MG63 (cell line): ENCODE results near the gene UBAC1. TPM values are rescaled to one million over a fixed set of nuclear protein-coding genes. Genes with fewer than 3 reads are reported as not detected.
"Not testable (repeated sequence)": the region's sequence is repeated elsewhere in the genome, so short reads cannot be mapped to it uniquely, and the experiment has no call there.

Experiments
- DNase-seq: peaks from one replicate; pipeline ENCODE4 v3.0.0-alpha.2; 2020
- H3K27me3 ChIP-seq: fragments of 250-450 bp; sonication (Bioruptor Pico); 2 replicates; pipeline ENCODE4 v1.5.1; 2020; ENCODE audit warnings: mild to moderate bottlenecking, moderate library complexity
- H3K36me3 ChIP-seq: fragments of 250-450 bp; sonication (Bioruptor Pico); 2 replicates; pipeline ENCODE4 v1.5.1; 2020; ENCODE audit warnings: mild to moderate bottlenecking, moderate library complexity
- H3K4me3 ChIP-seq: fragments of 250-450 bp; sonication (Bioruptor Pico); 2 replicates; pipeline ENCODE4 v1.5.1; 2020; ENCODE audit warnings: mild to moderate bottlenecking, moderate library complexity
- H3K9me3 ChIP-seq: fragments of 250-450 bp; sonication (Bioruptor Pico); 2 replicates; pipeline ENCODE4 v1.5.1; 2020; ENCODE audit warnings: mild to moderate bottlenecking, moderate library complexity
- total RNA-seq: library from RNA; depleted of rRNA; stranded (reverse); fragments of >200 nt; shearing (Covaris generic); gene quantifications from 2 replicates; pipeline ENCODE4 v1.2.3, GENCODE V29; 2014; ENCODE audit warnings: low replicate concordance

The UBAC1 gene
- total RNA-seq, 1 experiment from 2014 or later: 81.3 TPM

- DNase-seq: no peak
- no peaks in the 10 kb centered on the region for H3K27me3 ChIP-seq
- peaks cover 15% of the 10 kb centered on the region for H3K9me3 ChIP-seq
- H3K4me3 ChIP-seq: peak overlapping the region; percentile 60
- H3K36me3 ChIP-seq: peaks cover 32% of the 10 kb centered on the region
These were observed 54.7 kb downstream of the UBAC1 start for GRCh38 chr9:135906291-135907005.

DNA sequence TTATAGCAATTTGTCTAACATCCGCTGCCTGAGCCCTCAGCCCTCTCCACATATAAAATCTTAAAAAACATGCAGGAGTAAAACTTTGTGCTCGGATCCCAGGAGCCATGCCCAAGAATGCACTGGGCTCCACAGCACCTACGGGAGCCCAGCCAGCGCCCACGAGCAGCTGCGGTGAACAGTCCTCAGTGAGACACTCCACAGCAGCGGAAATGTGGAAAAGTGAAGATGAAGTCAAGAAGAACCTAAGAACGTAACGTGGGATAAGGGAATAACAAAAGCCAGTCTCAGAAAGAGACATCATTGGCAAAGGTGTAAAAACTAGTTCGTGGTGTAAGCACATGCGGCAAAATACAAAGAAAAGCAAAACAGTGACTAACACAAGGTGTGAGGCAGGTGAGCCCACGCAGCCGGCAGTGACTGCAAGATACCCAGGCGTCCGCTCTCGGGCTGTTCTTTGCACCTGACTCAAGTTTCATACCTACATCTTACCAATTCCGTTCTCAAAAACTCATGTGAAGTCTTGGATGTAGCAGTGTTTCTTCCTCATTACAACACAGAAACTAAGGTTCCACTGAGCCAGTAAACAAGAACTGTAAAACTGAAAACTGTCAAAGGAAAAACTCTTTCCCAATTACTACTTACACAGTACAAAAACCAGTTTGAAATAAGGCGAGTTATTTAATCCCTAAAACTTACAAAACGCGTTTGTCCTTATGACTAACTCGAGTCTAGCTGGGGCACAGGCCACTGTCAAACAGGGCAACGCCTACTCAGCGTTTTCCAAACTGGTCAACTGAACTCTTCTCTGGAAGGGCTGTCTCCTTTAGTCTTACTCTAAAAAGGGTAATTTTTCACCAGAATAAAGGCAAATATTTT lies 55.6 kb downstream of the UBAC1 start:
- Histone ChIP-seq H3K27me3 (no peaks in the 10 kb centered on the region), H3K4me3 (peak overlapping the region; percentile 60), H3K36me3 (peaks cover 24% of the 10 kb centered on the region), H3K9me3 (peaks cover 9% of the 10 kb centered on the region)
- DNase-seq: no peak

DNA sequence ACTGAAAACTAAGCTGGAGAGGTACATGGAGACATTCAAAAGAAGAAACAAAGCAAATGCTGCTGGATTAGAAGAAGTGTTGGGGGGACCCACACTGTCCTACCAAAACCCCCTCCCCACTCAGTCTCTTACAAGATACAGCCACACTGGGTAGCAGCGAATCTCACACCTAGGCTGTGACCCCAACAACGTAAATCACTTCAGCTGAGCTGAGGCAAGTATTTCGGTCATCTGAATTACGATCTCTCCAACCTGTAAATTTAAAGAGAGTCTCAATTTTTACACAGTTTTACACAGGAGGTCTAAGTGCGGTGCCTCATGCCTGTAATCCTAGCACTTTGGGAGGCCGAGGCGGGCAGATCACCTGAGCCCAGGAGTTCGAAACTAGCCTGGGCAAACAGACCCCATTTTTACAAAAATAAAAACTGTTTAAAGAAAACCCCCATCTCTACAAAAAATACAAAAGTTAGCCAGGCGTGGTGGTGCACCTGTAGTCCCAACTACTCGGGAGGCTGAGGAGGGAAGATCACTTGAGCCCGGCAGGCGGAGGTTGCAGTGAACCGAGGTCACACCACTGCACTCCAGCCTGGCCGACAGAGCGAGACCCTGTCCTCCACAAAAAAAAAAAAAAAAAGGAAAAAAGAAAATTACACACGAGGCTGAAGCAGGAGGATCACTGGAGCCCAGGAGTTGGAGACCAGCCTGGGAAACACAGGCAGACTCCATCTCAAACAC lies 57.2 kb downstream of the UBAC1 start:
- H3K4me3 ChIP-seq: no peak overlapping the region
- peaks cover 8% of the 10 kb centered on the region for H3K36me3 ChIP-seq
- 0 out of 2 replicates have a peak, but pooled peaks cover 6% of the 10 kb centered on the region for H3K9me3 ChIP-seq
- H3K27me3 ChIP-seq: no peaks in the 10 kb centered on the region
- DNase-seq: no peak

DNA sequence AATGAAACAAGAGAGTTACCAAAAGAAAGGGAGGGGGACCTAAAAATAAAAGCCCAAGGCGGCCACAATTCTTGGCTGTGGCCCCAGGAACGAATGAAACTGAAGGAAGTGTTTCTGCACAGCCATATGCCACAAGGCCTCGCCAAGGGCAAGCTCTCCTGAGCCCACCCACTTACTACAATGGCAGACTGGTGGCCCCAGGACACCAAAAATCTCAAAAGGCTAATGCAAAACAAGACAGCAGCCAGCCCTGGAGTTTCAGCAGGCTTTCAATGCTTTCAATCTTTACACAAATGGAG lies 57.9 kb downstream of the UBAC1 start:
- DNase-seq: no peak
- Histone ChIP-seq H3K9me3 (peaks cover 6% of the 10 kb centered on the region; the same call in 1 of the 2 replicates), H3K36me3 (peaks cover 2% of the 10 kb centered on the region), H3K27me3 (no peaks in the 10 kb centered on the region), H3K4me3 (no peak overlapping the region)

DNA sequence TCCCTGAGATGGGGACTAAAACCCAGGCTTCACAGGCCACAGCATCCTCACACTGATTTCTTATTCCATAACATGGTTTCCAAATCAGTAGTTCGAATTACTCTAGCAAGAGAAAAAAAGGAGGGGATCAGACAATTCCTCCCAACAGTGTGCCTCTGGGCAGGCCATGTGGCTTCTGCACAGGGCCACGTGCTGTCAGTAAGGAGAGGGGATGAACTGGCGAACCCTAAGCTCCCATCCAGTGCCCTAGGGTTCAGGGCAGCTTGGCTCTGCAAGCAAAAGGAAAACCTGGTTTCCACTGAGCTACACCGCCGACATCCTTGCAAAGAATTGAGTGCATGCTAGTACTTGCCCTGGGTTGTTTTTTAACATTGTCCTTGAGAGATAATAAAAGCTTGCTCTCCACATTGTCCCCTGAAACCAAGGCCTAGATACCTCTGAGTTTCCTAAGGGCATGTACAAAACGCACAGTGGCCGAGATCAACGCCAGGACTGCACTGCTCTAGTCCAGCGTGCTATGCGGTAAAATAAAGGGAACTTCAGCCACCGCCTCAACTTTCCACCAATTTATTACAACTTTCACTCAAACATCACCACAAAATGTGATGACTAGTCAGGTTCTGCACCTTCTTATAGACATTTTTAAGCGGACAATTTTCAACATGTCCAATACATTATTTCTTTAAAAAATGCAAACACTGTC lies 58.4 kb downstream of the UBAC1 start:
- DNase-seq: no peak
- no peak overlapping the region for H3K4me3 ChIP-seq
- H3K9me3 ChIP-seq: peaks cover 10% of the 10 kb centered on the region; the same call in 1 of the 2 replicates
- H3K36me3 ChIP-seq: peaks cover 4% of the 10 kb centered on the region
- no peaks in the 10 kb centered on the region for H3K27me3 ChIP-seq

GRCh38 chr9:135901826-135902225 lies 59.3 kb downstream of the UBAC1 start:
- Histone ChIP-seq H3K36me3 (peaks cover 8% of the 10 kb centered on the region), H3K9me3 (peaks cover 15% of the 10 kb centered on the region), H3K27me3 (no peaks in the 10 kb centered on the region), H3K4me3 (no peak overlapping the region)
- no peak for DNase-seq

DNA sequence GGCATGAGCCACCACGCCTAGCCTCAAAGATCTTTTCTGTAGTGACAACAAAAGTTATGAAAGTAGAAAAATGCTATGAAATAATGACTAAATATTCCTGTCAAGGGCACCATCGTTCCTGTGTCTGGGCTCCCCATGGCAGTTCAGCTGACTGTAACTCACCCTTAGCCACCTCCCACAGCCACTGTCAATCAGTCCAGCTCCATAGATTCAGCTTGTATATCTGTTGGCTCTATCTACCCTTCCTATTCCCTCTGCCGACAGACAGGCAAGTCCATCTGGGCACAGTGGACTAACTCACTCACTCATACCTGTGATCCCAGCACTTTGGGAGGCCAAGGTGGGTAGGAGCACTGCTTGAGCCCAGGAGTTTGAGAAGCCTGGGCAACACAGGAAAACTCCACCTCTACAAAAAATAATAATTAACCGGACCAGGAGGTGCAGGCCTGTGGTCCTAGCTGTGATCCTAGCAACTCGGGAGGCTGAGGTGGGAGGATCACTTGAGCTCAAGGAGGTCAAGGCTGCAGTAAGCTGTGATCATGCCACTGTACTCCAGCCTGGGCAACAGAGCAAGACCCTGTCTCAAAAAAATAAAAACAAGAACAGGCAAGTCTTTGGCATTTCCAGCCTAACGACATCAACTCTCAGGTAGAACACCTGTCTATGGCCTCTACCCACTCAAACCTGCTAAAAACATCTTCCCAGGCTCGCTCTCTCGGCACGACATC lies 60.0 kb downstream of the UBAC1 start:
- no peak for DNase-seq
- H3K36me3 ChIP-seq: peaks cover 8% of the 10 kb centered on the region

DNA sequence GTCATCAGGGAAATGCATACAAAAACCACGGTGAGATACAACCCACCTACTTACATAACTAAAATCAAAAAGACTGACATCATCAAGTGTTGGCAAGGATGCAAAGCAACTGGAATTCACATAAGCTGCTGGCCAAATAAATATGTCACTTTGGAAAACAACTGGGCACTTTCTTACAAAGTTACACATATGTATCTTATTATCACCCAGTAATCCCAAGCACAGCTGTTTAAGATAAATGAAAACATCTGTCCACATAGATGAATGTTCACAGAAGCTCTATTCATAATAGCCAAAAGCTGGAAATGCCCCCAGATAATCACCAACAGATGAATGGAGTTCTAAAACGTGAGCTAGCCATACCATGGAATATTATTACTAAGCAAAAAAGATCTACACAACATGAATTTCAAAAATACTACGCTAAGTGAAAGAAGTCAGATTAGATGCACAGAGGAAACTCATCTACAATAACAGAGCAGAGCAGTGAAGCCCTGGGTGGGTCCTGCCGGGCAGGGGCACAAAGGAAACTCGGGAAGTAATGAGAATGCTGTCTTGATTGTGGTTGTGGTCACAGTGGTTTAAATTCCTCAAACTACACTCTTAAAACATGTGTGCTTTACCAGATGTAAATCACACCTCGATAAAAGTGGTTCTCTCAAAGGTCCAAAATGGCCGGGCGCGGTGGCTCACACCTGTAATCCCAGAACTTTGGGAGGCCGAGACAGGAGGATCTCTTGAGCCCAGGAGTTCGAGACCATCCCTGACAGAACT lies 62.4 kb downstream of the UBAC1 start:
- Histone ChIP-seq H3K4me3 (no peak overlapping the region), H3K27me3 (no peaks in the 10 kb centered on the region), H3K36me3 (peaks cover 6% of the 10 kb centered on the region), H3K9me3 (peaks cover 24% of the 10 kb centered on the region)
- DNase-seq: no peak

More for the DNA sequence above, 60.0 kb downstream of the UBAC1 start:
- H3K9me3 ChIP-seq: peaks cover 15% of the 10 kb centered on the region
- H3K4me3 ChIP-seq: no peak overlapping the region
- H3K27me3 ChIP-seq: no peaks in the 10 kb centered on the region

DNA sequence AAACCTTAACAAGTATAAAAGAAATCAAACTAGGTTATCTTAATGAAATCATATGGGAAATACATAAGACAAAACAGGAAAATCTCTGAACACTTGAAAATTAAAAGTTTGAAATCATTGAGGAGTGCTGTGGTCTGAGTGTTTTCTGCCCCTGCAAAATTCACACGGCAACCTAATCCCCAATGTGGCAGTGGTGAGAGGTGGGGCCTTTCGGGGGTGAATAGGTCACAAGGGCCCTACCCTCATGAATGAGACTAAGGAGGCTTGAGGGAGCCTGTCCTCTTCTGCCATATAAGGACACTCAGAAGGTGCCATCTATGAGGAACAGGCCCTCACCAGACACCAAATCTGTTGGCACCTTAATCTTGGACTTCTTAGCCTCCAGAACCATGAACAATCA lies 64.5 kb downstream of the UBAC1 start:
- H3K4me3 ChIP-seq: no peak overlapping the region
- peaks cover 24% of the 10 kb centered on the region for H3K9me3 ChIP-seq
- H3K36me3 ChIP-seq: peaks cover 6% of the 10 kb centered on the region
- no peak for DNase-seq
- H3K27me3 ChIP-seq: no peaks in the 10 kb centered on the region

DNA sequence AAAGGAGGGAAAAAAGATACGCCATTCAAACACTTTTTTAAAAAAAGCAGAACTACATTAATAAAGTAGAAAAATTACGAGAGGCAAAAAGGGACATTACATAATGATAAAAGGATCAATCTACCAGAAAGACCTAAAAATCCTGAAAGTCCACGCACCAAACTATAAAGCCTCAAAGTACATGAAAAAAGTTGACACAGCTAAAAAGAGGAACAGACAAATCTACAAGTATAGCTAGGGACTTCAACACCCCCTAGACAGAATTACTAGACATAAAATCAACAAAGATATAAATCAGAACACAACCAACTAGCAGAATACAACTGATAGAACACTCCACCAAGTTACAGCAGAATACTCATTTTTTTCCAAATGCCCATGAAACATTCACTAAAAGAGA lies 65.0 kb downstream of the UBAC1 start:
- Histone ChIP-seq H3K9me3 (peaks cover 24% of the 10 kb centered on the region), H3K4me3 (no peak overlapping the region), H3K36me3 (peaks cover 6% of the 10 kb centered on the region), H3K27me3 (no peaks in the 10 kb centered on the region)
- no peak for DNase-seq

DNA sequence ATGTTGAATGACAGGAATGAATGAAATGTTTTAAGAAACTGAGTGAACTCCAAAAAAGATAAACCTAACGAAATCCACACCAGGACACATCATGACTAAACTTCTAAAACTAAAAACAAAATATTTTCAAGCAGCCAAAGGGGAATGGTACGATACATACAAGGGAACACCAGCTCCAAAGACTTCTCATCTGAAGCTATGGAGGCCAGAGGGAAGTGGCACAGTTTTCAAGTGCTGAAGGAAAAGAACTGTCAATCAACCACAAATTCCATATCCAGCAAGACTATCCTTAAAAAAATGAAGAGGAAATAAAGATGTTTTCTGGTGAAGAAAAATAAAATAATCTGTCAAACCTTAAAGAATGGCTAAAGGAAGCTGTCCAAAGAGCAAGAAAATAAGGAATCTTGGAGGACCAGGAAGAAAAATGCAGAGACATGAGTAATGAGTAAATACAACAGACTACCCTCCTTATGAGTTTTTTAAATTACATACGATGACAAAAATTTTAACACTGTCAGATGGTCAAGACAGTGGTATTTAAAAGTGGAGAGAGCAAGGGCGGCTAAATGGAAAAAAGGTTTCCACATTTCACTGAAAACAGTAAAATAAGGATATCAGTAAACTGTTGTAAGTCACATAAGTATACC lies 65.8 kb downstream of the UBAC1 start:
- Histone ChIP-seq H3K36me3 (peaks cover 6% of the 10 kb centered on the region), H3K4me3 (no peak overlapping the region), H3K9me3 (peaks cover 24% of the 10 kb centered on the region), H3K27me3 (no peaks in the 10 kb centered on the region)
- DNase-seq: no peak

- no peak overlapping the region for H3K4me3 ChIP-seq
- peaks cover 17% of the 10 kb centered on the region for H3K9me3 ChIP-seq
- peaks cover 6% of the 10 kb centered on the region for H3K36me3 ChIP-seq
- no peak for DNase-seq
- H3K27me3 ChIP-seq: no peaks in the 10 kb centered on the region
These were observed 68.1 kb downstream of the UBAC1 start for GRCh38 chr9:135893104-135893503.

DNA sequence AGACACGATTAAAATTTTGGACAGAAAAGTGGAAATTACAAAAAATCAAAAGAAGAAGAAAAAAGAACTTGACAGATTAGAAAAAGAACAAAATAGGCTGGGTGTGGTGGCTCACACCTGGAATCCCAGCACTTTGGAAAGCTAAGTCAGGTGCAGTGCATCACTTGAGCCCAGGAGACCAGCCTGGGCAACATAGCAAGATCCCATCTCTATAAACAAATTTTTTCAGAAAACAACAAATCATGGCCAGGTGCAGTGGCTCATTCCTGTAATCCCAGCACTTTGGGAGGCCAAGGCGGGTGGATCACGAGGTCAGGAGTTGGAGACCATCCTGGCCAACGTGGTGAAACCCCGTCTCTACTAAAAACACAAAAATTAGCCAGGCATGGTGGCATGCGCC lies 68.8 kb downstream of the UBAC1 start:
- not testable (repeated sequence) for H3K27me3 ChIP-seq, H3K9me3 ChIP-seq, H3K36me3 ChIP-seq, DNase-seq, H3K4me3 ChIP-seq

GRCh38 chr9:135891027-135891631 lies 70.0 kb downstream of the UBAC1 start:
- H3K27me3 ChIP-seq: no peaks in the 10 kb centered on the region
- peaks cover 9% of the 10 kb centered on the region; the same call in 1 of the 2 replicates for H3K9me3 ChIP-seq
- H3K4me3 ChIP-seq: no peak overlapping the region
- no peak for DNase-seq
- no peaks in the 10 kb centered on the region for H3K36me3 ChIP-seq
